ENCODE measurements around the gene PSMC6. TPM values are rescaled to one million over a fixed set of nuclear protein-coding genes. Genes with fewer than 3 reads are reported as not detected.

Gene PSMC6
- total and polyA plus RNA-seq, 8 donors: 21.0 to 357 (median 91.7) TPM

DNA sequence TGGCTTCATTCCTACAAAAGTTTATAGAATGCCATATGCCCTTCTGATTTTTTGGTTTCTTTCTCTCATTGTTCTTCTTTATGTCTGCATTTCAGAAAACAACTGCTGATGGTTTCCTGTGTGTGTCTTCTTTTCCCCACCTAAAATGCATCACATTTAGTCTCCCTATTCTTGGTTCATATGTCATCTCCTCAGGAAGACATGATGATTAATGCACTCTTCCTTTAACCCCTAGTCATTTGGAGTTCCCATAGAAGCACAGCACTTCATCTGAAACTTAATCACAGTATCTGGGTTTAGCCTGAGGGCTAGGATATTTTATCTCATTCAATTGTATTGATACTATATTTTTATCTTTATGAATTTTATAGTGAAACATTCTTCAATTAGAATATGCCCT is 62.9 kb downstream of the PSMC6 start:
- peaks cover 20 to 89% (median 72%) of the 10 kb centered on the region in 4 donors for H3K36me3 ChIP-seq
- H3K27ac ChIP-seq: no peak overlapping the region
- H3K4me3 ChIP-seq: no peak overlapping the region
- intact Hi-C loops (cut with DNase I; ENCODE audit: low total_unique reads): no loop called here
- peaks cover 0 to 7% (median 0%) of the 10 kb centered on the region in 4 donors for H3K4me1 ChIP-seq
- H3K9me3 ChIP-seq: no peaks in the 10 kb centered on the region
- no peaks in the 10 kb centered on the region for H3K27me3 ChIP-seq
- TF ChIP-seq POLR2AphosphoS5 (IDR thresholded peaks at IDR 0.05) (no peak), EP300 (IDR thresholded peaks at IDR 0.05) (no peak), POLR2A (IDR thresholded peaks at IDR 0.05) (no peak), CTCF (IDR thresholded peaks at IDR 0.05) (no peak)
- no peak for DNase-seq

- peaks cover 0 to 79% (median 77%) of the 10 kb centered on the region in 4 donors for H3K36me3 ChIP-seq
- WGBS, 5 donors: 47 to 68% (median 57%) methylated on average over 7 of the region's 7 CpGs
- H3K9me3 ChIP-seq: no peaks in the 10 kb centered on the region
- H3K27ac ChIP-seq: no peak overlapping the region
- no peak overlapping the region for H3K4me3 ChIP-seq
- peaks cover 0 to 5% (median 0%) of the 10 kb centered on the region in 4 donors for H3K4me1 ChIP-seq
- TF ChIP-seq CTCF (IDR thresholded peaks at IDR 0.05) (peak in 1 of 7 experiments; percentile 29), POLR2A (IDR thresholded peaks at IDR 0.05) (no peak)
- intact Hi-C loops (cut with DNase I; ENCODE audit: low total_unique reads): no loop called here
- peak in 1 of 2 donors; percentile 28 for DNase-seq
- no peaks in the 10 kb centered on the region for H3K27me3 ChIP-seq
These were observed 69.8 kb downstream of the PSMC6 start for GRCh38 chr14:52776816-52777215.

Other genes with a start within 250 kb of the PSMC6 start
- 10 to 100 TPM in 2 of 5 donors, 1 to 10 TPM in 3; 4.5 to 30.3 (median 9.4) TPM for gene TXNDC16, start 154.7 kb upstream of the PSMC6 start, total RNA-seq
- 1 to 10 TPM; 1.4 to 2.2 (median 1.5) TPM for gene TXNDC16, start 154.7 kb upstream of the PSMC6 start, polyA plus RNA-seq
- 1 to 10 TPM in 1 of 5 donors, under 1 TPM in 2, not detected in 2; 0.43 to 3.9 (median 0.45) TPM for gene GPR137C, start 154.4 kb upstream of the PSMC6 start, total RNA-seq
- gene GPR137C, start 154.4 kb upstream of the PSMC6 start, polyA plus RNA-seq: under 1 TPM in 2 of 3 donors, not detected in 1; 0.25 to 0.50 TPM
- gene ERO1A, start 11.6 kb upstream of the PSMC6 start, total RNA-seq: 100 to 1,000 TPM in 1 of 5 donors, 10 to 100 TPM in 4; 52.1 to 105 (median 57.8) TPM
- gene ERO1A, start 11.6 kb upstream of the PSMC6 start, polyA plus RNA-seq: 10 to 100 TPM in 2 of 3 donors, 1 to 10 TPM in 1; 6.9 to 49.4 (median 33.4) TPM
- gene STYX, start 23.0 kb downstream of the PSMC6 start, total RNA-seq: 10 to 100 TPM in 3 of 5 donors, 1 to 10 TPM in 2; 5.3 to 23.3 (median 12.5) TPM
- 10 to 100 TPM in 1 of 3 donors, 1 to 10 TPM in 2; 4.8 to 11.3 (median 8.7) TPM for gene STYX, start 23.0 kb downstream of the PSMC6 start, polyA plus RNA-seq
- 10 to 100 TPM; 22.2 to 76.8 (median 29.0) TPM for gene GNPNAT1, start 84.4 kb downstream of the PSMC6 start, total RNA-seq
- gene GNPNAT1, start 84.4 kb downstream of the PSMC6 start, polyA plus RNA-seq: 10 to 100 TPM in 2 of 3 donors, 1 to 10 TPM in 1; 7.6 to 25.8 (median 24.3) TPM
- gene FERMT2, start 243.8 kb downstream of the PSMC6 start, total RNA-seq: 100 to 1,000 TPM in 2 of 5 donors, 10 to 100 TPM in 3; 44.3 to 213 (median 90.9) TPM
- gene FERMT2, start 243.8 kb downstream of the PSMC6 start, polyA plus RNA-seq: 10 to 100 TPM; 25.9 to 41.9 (median 28.3) TPM